ENCODE data around the gene GPR89A. TPM values are rescaled to one million over a fixed set of nuclear protein-coding genes. Genes with fewer than 3 reads are reported as not detected.

GPR89A gene
- polyA plus RNA-seq, 1 of the 3 experiments (the other 2 are of a cell fraction): 10.5 TPM

GRCh38 chr1:145701306-145701862, 93.6 kb downstream of the GPR89A start:
- H3K9ac ChIP-seq: no peak overlapping the region
- no peaks in the 10 kb centered on the region for H3F3A ChIP-seq (replicated peaks; ENCODE audit: insufficient read depth)
- POLR2A ChIA-PET: no interaction called here
- H3K9me2 ChIP-seq: no peaks in the 10 kb centered on the region
- CTCF ChIA-PET: interaction anchor here (1.1 kb wide), 1 partner anchor 20 kb away, joined by 3 read pairs; no protein-coding TSS in a partner anchor
- no peaks in the 10 kb centered on the region for H3K36me3 ChIP-seq (replicated peaks in 1 of 2; ENCODE audit: control insufficient read depth in 1 of 2, insufficient read depth in 2 of 2, low read length in 1 of 2)
- H3K9me3 ChIP-seq: no peaks in the 10 kb centered on the region
- no peaks in the 10 kb centered on the region for H3K27me3 ChIP-seq (ENCODE audit: insufficient read depth)
- no peaks in the 10 kb centered on the region for H3K79me2 ChIP-seq (ENCODE audit: insufficient read depth)
- no peak for TF ChIP-seq SIN3A (IDR thresholded peaks at IDR 0.05; ENCODE audit: borderline replicate concordance, low read depth, low read length)
- no peak for TF ChIP-seq SMC3 (IDR thresholded peaks at IDR 0.05; ENCODE audit: low read depth, low read length)
- TF ChIP-seq TCF12 (IDR thresholded peaks at IDR 0.05): no peak
- TF ChIP-seq YY1 (IDR thresholded peaks at IDR 0.05; ENCODE audit: low read depth): no peak
- no peak for TF ChIP-seq PBX3 (IDR thresholded peaks at IDR 0.05)
- TF ChIP-seq, protein P1, sequence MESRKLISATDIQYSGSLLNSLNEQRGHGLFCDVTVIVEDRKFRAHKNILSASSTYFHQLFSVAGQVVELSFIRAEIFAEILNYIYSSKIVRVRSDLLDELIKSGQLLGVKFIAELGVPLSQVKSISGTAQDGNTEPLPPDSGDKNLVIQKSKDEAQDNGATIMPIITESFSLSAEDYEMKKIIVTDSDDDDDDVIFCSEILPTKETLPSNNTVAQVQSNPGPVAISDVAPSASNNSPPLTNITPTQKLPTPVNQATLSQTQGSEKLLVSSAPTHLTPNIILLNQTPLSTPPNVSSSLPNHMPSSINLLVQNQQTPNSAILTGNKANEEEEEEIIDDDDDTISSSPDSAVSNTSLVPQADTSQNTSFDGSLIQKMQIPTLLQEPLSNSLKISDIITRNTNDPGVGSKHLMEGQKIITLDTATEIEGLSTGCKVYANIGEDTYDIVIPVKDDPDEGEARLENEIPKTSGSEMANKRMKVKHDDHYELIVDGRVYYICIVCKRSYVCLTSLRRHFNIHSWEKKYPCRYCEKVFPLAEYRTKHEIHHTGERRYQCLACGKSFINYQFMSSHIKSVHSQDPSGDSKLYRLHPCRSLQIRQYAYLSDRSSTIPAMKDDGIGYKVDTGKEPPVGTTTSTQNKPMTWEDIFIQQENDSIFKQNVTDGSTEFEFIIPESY (IDR thresholded peaks at IDR 0.05; ENCODE audit: borderline replicate concordance, low read depth): no peak
- 85% methylated on average over 2 of the region's 2 CpGs for WGBS (ENCODE audit: low lambda C conversion rate)
- H2AFZ ChIP-seq (ENCODE audit: low read depth): no peak overlapping the region
- H3K4me1 ChIP-seq (ENCODE audit: control insufficient read depth in 1 of 2, insufficient read depth in 2 of 2, low read depth in 1 of 2, low read length in 1 of 2): no peaks in the 10 kb centered on the region
- no peak overlapping the region for H3K27ac ChIP-seq (ENCODE audit: low read depth in 2 of 2, low read length in 1 of 2)
- no peaks in the 10 kb centered on the region for H4K20me1 ChIP-seq (ENCODE audit: insufficient read depth)
- DNase-seq: no peak
- H3K4me3 ChIP-seq (ENCODE audit: low read depth in 2 of 2, low read length in 1 of 2): no peak overlapping the region
- no peak overlapping the region for H3K4me2 ChIP-seq

DNA sequence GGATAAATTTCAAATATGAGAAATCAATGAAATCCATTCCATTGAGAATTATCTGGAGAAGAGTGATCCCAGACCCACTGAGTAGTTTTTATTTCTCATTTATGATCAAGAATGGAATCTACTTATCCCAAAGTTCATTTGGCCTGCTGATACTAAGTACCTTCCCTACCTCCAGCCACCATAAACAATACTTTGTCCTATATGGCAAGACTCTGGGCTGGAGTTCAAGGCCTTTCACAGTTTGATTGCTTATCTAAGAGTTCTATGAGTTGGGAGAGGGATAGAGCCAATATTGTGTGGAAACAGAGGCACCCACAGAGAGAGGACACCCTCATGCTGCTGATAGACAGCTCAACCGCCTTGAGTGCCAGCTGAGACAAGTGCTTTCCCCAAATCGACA, 94.3 kb downstream of the GPR89A start:
- Histone ChIP-seq H2AFZ (ENCODE audit: low read depth) (no peak overlapping the region), H3K9ac (no peak overlapping the region), H3K36me3 (replicated peaks in 1 of 2; ENCODE audit: control insufficient read depth in 1 of 2, insufficient read depth in 2 of 2, low read length in 1 of 2) (no peaks in the 10 kb centered on the region), H3K9me3 (no peaks in the 10 kb centered on the region), H3K4me3 (ENCODE audit: low read depth in 2 of 2, low read length in 1 of 2) (no peak overlapping the region), H3K4me2 (no peak overlapping the region), H3K9me2 (no peaks in the 10 kb centered on the region), H3K27ac (ENCODE audit: low read depth in 2 of 2, low read length in 1 of 2) (no peak overlapping the region), H4K20me1 (ENCODE audit: insufficient read depth) (no peaks in the 10 kb centered on the region), H3F3A (replicated peaks; ENCODE audit: insufficient read depth) (no peaks in the 10 kb centered on the region), H3K4me1 (ENCODE audit: control insufficient read depth in 1 of 2, insufficient read depth in 2 of 2, low read depth in 1 of 2, low read length in 1 of 2) (peaks cover 0 to 3% of the 10 kb centered on the region in 2 experiments; a peak in 1 of 4 replicates), H3K79me2 (ENCODE audit: insufficient read depth) (no peaks in the 10 kb centered on the region), H3K27me3 (ENCODE audit: insufficient read depth) (no peaks in the 10 kb centered on the region)
- DNase-seq: no peak
- WGBS (ENCODE audit: low lambda C conversion rate): 54% methylated on average over 2 of the region's 2 CpGs
- POLR2A ChIA-PET: no interaction called here
- TF ChIP-seq, protein P2, sequence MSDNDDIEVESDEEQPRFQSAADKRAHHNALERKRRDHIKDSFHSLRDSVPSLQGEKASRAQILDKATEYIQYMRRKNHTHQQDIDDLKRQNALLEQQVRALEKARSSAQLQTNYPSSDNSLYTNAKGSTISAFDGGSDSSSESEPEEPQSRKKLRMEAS (IDR thresholded peaks at IDR 0.05; ENCODE audit: low read depth): no peak
- no peak for TF ChIP-seq TCF12 (IDR thresholded peaks at IDR 0.05)
- TF ChIP-seq RAD21 (IDR thresholded peaks at IDR 0.05; ENCODE audit: low read length): no peak
- TF ChIP-seq MEF2A (IDR thresholded peaks at IDR 0.05; ENCODE audit: borderline replicate concordance, low read depth): no peak
- no peak for TF ChIP-seq RXRA (IDR thresholded peaks at IDR 0.05; ENCODE audit: borderline replicate concordance, low read depth)
- no peak for TF ChIP-seq SMC3 (IDR thresholded peaks at IDR 0.05; ENCODE audit: low read depth, low read length)
- TF ChIP-seq, protein P1 (IDR thresholded peaks at IDR 0.05; ENCODE audit: borderline replicate concordance, low read depth): no peak
- no peak for TF ChIP-seq ELF1 (IDR thresholded peaks at IDR 0.05)
- TF ChIP-seq YY1 (IDR thresholded peaks at IDR 0.05; ENCODE audit: low read depth): no peak
- no peak for TF ChIP-seq RCOR1 (IDR thresholded peaks at IDR 0.05; ENCODE audit: low read length)
- no peak for TF ChIP-seq POLR2AphosphoS5 (IDR thresholded peaks at IDR 0.05; ENCODE audit: low read depth, low read length)
- TF ChIP-seq, protein P3, sequence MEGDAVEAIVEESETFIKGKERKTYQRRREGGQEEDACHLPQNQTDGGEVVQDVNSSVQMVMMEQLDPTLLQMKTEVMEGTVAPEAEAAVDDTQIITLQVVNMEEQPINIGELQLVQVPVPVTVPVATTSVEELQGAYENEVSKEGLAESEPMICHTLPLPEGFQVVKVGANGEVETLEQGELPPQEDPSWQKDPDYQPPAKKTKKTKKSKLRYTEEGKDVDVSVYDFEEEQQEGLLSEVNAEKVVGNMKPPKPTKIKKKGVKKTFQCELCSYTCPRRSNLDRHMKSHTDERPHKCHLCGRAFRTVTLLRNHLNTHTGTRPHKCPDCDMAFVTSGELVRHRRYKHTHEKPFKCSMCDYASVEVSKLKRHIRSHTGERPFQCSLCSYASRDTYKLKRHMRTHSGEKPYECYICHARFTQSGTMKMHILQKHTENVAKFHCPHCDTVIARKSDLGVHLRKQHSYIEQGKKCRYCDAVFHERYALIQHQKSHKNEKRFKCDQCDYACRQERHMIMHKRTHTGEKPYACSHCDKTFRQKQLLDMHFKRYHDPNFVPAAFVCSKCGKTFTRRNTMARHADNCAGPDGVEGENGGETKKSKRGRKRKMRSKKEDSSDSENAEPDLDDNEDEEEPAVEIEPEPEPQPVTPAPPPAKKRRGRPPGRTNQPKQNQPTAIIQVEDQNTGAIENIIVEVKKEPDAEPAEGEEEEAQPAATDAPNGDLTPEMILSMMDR (IDR thresholded peaks at IDR 0.05): no peak
- TF ChIP-seq PBX3 (IDR thresholded peaks at IDR 0.05): no peak
- TF ChIP-seq EP300 (IDR thresholded peaks at IDR 0.05; ENCODE audit: borderline replicate concordance in 1 of 2, low read depth in 1 of 2, low read length in 1 of 2): no peak
- no peak for TF ChIP-seq RFX5 (IDR thresholded peaks at IDR 0.05; ENCODE audit: low read length)
- no peak for TF ChIP-seq GATA2 (CRISPR knock-in tag; IDR thresholded peaks at IDR 0.05)
- CTCF ChIA-PET: interaction anchor here (7.9 kb wide), 1 partner anchor 19 kb away, joined by 70 read pairs; the partner anchor contains the start of gene CD160

All from SK-N-SH (cell line).